HEK293 (cell line): Measurements from ENCODE around the gene CLCA1.

Experiments
- BCL11B ChIP-seq: fragments of 450-650 bp; formaldehyde crosslinking; IDR thresholded peaks from 2 replicates; pipeline ENCODE4 v1.5.1; 2016; ENCODE audit warnings: low read depth, missing biosample characterization, missing genetic modification characterization
- KLF16 ChIP-seq: fragments of 450-650 bp; formaldehyde crosslinking; IDR thresholded peaks from 2 replicates; pipeline ENCODE4 v1.5.1; 2017; ENCODE audit warnings: missing biosample characterization, missing genetic modification characterization
- PATZ1 ChIP-seq: fragments of 450-650 bp; formaldehyde crosslinking; IDR thresholded peaks from 2 replicates; pipeline ENCODE4 v1.5.1; 2016; ENCODE audit warnings: missing biosample characterization, missing genetic modification characterization
- TF ChIP-seq, protein P1 (sequence below): fragments of 450-650 bp; formaldehyde crosslinking; IDR thresholded peaks from 2 replicates; pipeline ENCODE4 v1.5.1; 2016; ENCODE audit warnings: missing biosample characterization, missing genetic modification characterization
- TF ChIP-seq, protein P2 (sequence below): fragments of 450-650 bp; formaldehyde crosslinking; IDR thresholded peaks from 2 replicates; pipeline ENCODE4 v1.5.1; 2016; ENCODE audit warnings: missing biosample characterization, missing genetic modification characterization

GRCh38 chr1:86487811-86488141 is 19.0 kb downstream of the CLCA1 start:
- TF ChIP-seq, protein P1, sequence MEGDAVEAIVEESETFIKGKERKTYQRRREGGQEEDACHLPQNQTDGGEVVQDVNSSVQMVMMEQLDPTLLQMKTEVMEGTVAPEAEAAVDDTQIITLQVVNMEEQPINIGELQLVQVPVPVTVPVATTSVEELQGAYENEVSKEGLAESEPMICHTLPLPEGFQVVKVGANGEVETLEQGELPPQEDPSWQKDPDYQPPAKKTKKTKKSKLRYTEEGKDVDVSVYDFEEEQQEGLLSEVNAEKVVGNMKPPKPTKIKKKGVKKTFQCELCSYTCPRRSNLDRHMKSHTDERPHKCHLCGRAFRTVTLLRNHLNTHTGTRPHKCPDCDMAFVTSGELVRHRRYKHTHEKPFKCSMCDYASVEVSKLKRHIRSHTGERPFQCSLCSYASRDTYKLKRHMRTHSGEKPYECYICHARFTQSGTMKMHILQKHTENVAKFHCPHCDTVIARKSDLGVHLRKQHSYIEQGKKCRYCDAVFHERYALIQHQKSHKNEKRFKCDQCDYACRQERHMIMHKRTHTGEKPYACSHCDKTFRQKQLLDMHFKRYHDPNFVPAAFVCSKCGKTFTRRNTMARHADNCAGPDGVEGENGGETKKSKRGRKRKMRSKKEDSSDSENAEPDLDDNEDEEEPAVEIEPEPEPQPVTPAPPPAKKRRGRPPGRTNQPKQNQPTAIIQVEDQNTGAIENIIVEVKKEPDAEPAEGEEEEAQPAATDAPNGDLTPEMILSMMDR (tag by site-specific recombination) = no peak
- TF ChIP-seq KLF16 (tag by site-specific recombination) = no peak
- no peak for TF ChIP-seq BCL11B (tag by site-specific recombination)
- TF ChIP-seq PATZ1 (tag by site-specific recombination) = no peak
- TF ChIP-seq, protein P2, sequence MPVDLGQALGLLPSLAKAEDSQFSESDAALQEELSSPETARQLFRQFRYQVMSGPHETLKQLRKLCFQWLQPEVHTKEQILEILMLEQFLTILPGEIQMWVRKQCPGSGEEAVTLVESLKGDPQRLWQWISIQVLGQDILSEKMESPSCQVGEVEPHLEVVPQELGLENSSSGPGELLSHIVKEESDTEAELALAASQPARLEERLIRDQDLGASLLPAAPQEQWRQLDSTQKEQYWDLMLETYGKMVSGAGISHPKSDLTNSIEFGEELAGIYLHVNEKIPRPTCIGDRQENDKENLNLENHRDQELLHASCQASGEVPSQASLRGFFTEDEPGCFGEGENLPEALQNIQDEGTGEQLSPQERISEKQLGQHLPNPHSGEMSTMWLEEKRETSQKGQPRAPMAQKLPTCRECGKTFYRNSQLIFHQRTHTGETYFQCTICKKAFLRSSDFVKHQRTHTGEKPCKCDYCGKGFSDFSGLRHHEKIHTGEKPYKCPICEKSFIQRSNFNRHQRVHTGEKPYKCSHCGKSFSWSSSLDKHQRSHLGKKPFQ (tag by site-specific recombination) = no peak
